ENCODE data around the gene MLXIP. TPM values are rescaled to one million over a fixed set of nuclear protein-coding genes. Genes with fewer than 3 reads are reported as not detected.

Gene MLXIP
- polyA plus RNA-seq, 3 donors: 30.5 to 40.5 (median 35.0) TPM

DNA sequence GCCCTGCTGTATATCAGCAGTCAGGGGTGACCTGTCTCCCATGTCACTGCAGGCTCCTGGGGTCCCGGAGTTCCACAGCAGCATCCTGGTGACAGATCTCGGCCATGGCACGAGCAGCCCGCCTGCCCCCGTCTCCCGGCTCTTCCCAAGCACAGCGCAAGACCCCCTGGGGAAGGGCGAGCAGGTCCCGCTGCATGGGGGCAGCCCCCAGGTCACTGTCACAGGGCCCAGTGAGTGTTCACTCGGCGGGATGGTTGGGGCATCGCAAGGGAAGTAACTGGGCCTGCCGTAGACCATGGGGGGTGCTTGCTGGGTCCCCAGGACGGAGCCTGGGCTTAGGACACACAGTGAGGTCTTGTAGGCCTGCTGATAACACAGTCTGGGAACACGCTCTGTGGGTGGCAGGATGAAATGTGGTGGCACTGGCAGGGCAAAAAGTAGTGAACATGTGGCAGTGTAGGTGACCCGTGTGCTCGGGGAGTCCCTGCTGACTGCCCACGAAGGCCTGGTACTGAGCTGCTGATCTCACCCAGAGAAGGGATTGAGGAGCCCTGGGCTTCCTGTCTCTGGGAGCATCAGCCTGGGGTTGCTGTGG lies 57.0 kb downstream of the MLXIP start:
- DNase-seq (ENCODE audit: extremely low read depth in 1 of 11, low read depth in 9 of 11, low spot score in 4 of 11): no peak

DNA sequence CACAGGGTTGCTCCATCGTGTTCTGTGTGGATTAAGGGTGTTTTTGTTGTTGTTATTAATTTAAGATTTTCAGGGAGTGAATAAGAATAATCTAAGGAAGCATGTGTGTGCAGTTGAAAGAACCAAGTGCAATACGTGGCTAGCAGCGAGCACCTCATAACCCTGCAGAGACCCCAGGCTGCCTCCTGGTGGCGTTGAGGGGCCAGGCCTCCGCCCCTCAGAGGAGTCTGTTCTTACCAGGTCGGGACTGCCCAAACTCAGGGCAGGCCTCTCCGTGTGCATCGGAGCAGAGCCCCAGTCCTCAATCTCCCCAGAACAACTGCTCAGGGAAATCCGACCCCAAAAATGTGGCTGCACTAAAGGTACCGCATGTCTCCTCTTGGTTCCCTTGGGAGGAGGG lies 58.7 kb downstream of the MLXIP start:
- DNase-seq (ENCODE audit: extremely low read depth in 1 of 11, low read depth in 9 of 11, low spot score in 4 of 11): no peak

DNA sequence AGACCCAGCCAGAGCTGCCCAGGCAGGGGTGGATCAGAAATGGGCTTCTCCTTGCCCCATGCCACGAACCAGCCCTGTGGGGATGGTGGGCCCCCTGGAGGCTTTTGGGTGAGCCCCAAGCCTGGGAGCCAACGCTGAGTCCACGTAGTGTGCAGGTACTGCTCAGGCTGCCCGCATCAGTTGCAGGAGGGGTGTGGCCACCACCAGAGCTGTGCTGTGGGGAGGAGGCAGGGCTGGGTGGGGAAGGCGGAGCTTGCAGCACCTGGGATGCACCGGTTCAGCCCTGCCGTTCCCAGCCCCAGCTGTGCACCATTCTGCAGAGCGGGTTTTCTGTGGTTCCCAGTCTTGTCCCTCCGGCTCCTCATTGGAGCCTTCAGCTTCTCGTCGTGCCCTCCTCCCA lies 59.1 kb downstream of the MLXIP start:
- peak in 1 of 11 donors; percentile 16 for DNase-seq (ENCODE audit: extremely low read depth in 1 of 11, low read depth in 9 of 11, low spot score in 4 of 11)

DNA sequence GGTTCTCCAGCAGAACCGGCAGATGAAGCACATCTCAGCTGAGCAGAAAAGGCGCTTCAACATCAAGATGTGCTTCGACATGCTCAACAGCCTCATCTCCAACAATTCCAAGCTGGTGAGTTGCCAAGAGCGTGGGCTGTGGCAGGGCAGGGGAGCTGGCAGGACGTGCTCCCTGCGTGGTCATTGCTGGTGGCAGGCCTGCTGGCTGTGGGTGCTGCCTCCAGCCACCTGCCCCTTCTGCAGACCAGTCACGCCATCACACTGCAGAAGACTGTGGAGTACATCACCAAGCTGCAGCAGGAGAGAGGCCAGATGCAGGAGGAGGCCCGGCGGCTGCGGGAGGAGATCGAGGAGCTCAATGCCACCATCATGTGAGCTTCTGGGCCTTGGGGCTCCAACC lies 59.6 kb downstream of the MLXIP start:
- DNase-seq (ENCODE audit: extremely low read depth in 1 of 11, low read depth in 9 of 11, low spot score in 4 of 11): no peak

DNA sequence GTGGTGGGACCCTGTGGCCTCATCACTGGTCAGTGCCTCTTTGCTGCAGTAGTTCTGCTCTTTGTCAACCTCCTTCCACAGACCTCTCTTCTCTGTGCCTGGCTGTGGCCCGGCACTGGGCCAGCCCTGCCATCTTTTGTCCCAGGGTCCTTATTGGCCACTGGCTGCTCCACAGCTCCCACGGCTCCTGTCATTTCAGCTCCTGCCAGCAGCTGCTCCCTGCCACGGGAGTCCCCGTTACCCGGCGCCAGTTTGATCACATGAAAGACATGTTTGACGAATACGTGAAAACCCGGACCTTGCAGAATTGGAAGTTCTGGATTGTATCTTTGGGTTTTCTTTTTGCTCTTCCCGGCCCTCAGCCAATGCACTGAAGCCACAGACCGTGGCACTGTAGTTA lies 60.1 kb downstream of the MLXIP start:
- no peak for DNase-seq (ENCODE audit: extremely low read depth in 1 of 11, low read depth in 9 of 11, low spot score in 4 of 11)

DNA sequence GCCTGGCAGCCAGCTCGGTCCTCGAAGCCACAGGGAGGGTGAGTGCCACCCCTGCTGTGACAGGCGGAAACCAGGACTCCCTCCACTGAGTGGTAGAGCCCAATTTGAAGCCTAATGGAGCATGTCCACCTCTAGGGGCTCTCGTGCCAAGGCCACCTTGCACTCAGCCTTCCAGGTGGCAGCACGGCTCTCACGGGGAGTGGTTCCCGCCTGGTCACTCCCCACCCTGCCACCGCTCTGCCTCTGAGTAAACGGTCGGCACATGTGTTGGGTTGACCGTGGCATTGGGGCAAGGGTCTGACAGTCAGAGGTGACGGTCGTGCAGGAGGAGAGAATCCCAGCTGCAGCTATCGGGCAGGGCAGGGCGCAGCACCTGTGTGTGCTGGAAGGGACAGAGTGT lies 60.7 kb downstream of the MLXIP start:
- no peak for DNase-seq (ENCODE audit: extremely low read depth in 1 of 11, low read depth in 9 of 11, low spot score in 4 of 11)

DNA sequence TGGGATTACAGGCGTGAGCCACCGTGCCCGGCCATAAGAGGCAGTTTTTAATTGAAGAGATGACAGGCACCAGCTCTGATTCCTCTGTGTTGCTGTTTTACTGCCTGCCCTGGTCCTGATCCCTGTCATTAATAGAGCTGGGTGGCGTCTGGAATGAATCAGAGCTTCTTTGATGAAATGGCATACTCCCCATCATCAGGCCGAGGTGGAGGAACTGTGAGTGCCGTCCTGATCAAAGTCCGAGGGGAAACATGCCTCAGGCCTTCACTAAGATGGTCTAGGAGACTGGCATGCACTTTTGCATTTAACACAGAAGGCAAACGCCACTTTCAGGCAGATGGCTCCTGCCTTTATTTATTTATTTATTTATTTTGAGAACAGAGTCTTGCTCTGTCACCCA lies 61.4 kb downstream of the MLXIP start:
- DNase-seq (ENCODE audit: extremely low read depth in 1 of 11, low read depth in 9 of 11, low spot score in 4 of 11): no peak

DNA sequence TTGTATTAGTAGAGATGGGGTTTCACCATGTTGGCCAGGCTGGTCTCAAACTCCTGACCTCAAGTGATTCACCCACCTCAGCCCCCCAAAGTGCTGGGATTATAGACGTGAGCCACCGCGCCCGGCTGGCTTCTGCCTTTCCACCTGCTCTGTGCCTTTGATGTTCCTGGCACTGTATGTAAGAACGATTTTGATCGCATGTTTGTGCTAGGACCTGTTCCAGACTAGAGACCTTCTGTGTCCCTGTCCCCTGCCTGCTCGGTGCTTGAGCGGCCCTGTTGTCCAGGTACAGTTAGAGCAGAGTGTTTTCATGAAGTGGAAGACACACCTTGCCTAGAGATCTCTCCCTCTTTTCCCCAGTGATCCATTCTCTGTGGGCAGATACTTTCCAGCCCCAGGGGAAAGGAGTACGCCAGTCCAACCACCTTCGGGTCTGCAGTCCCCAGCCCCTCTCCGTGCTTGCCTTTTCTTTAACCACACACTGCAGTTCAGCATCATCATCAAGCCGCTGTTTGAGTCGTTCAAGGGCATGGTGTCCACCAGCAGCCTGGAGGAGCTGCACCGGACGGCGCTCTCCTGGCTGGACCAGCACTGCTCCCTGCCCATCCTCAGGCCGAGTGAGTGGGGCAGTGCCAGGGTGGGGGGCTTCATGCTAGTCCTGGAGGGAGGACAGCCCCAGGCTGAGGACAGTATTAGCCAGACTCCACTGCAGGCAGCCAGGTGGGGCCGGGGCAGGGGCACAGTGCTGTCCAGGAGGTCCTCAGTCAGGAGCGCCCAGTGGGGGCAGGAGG lies 62.1 kb downstream of the MLXIP start:
- DNase-seq (ENCODE audit: extremely low read depth in 1 of 11, low read depth in 9 of 11, low spot score in 4 of 11): no peak

DNA sequence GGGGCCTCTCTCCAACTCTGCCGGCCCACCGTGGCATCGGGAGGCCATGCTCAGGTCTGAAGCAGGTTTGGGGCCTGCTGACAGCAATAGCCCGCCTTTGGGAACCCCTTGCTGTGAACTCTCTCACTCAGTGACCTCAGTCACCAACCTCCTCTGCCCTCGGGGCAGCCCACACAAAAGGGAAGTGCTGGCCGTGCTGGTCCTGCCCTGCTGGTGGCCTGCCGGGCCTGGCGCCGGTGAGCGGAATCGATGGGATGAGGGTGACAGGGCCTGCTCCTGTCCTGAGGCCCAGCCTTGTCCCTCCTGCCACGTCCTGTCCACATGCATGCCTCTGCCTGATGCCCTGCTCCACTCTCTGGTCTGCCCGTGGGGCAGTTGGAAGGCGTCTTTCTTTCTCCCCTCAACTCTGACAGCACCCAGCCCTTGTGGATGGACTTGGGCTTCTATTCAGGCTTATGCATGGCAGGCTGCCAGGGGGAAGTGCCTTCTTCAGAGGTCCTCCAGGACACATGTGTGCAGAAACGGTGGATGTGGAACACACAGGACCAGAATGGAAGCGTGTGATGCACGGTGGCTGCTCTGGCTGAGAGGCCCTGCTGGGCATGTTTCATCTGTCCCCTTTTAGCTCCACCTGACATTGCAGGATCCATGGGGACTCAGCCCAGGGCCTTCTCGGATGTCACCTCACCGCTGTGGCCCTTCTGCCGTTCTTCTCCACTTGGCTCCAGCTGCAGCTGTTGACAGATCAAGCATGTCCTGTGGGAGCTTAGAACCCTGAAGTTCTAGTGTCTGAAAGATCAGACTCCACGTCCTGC lies 63.6 kb downstream of the MLXIP start:
- DNase-seq (ENCODE audit: extremely low read depth in 1 of 11, low read depth in 9 of 11, low spot score in 4 of 11): no peak

DNA sequence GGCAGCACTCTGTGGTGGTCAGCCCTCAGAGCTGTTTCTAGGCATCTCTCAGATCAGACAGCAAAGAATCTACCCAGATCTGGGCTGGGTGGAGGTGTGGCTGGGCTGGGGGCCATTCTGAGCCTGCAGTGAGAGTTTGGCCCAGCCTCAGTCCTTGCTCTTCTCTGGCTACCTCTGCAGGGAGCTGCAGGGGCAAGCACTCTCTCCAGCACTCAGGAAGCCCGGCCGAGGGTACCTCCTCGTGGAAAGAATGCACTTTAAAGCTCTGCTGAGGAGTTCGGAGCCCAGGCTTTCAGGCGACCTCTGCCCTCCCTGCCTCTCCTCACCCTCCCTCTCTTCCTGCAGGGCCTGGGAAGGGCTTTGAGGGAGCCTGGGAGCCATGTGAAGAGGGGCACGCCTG lies 64.3 kb downstream of the MLXIP start:
- no peak for DNase-seq (ENCODE audit: extremely low read depth in 1 of 11, low read depth in 9 of 11, low spot score in 4 of 11)

DNA sequence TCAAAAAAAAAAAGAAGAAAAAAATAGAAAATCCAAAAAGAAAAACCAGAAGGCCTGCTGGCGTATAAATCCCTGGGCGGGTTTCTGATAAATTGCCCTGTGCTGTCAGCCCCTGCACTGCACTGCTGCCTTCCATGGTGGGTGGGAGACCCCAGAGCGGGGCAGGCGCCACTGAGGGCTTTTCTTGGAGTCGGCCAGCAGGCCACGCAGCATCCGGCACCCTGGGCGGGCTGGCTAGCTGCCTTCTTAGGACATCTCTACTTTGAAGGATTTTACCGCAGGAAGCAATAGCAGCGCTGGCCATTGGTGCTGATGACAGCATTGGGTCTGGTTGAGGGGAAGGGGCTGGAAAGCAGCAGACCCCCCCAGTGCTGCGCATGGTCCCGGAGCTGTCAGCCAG lies 66.3 kb downstream of the MLXIP start:
- DNase-seq (ENCODE audit: extremely low read depth in 1 of 11, low read depth in 9 of 11, low spot score in 4 of 11): no peak

DNA sequence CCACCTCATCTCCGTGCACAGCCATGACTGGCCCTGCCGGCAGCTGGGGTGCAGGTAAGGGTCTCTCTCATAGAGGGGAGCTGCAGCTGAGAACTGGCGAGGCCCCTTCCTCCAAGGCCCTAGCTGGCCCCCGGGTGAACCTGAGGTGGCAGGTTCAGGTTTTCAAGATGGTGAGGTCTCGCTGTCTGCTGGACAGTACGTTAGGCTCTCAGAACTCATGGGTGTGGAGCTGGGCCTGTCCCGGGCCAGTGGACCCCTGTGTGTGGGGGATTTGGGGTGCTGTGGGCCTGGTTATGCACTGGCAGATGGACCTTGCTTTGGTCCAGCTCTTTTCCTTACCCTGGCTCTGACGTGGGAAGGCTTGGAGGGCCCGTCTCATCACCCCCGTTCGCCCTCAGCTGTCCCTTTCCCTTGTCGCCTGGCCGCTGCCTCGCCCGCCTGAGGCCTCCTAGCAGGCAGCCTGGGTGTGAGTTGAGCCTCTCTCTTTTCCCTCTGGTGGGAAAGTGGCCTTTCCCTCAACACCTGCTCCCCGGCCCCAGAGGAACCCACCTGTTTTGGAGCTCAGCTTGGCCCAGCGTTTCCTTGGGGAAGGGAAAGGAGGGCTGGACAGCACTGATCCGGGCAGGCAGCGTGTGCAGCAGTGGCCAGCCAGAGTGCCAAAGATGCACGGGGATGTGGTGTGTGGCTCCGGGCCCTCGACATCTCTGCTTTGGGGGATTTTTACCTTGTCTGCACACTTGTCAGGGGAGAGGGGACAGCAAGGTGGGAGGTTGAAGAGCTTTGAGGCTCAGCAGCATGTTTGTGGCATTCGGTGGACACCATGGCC lies 67.2 kb downstream of the MLXIP start:
- no peak for DNase-seq (ENCODE audit: extremely low read depth in 1 of 11, low read depth in 9 of 11, low spot score in 4 of 11)

DNA sequence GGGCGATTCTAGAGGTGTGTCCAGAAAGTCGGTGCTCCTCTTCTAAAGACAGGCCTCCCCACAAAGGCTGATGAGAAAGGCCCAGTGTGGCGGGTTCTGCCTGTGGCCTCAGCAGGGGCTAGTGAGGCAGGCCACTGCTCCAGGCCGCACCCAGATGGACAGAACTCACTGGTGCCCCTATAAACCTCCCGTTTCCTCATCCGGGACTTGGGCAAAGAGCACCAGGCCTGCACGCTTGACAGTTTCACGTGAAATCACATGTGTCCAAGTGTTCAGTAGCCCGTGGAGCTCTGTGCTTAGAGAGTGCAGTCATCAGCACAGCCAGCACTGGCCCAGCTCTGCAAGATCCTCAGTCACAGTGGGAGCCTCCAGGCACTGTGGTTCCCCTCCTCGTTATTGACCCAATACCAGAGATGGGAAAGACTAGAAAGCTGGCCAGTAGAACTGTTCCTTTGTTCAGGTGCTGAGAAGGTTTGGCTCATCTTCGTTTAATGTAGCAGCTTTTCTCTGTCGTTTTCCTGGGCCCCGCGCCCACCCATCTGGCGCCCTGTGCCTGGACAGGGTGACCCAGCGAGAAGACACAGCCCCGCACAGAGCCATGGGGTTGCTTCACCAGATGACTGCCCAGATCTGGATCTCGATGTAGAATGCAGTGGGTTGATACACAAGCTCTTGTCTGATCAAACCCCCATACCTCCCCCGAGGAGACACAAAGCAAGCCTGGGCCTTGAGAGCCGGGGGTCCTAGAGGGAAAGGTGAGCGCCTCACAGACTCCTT lies 69.1 kb downstream of the MLXIP start:
- DNase-seq (ENCODE audit: extremely low read depth in 1 of 11, low read depth in 9 of 11, low spot score in 4 of 11): no peak

DNA sequence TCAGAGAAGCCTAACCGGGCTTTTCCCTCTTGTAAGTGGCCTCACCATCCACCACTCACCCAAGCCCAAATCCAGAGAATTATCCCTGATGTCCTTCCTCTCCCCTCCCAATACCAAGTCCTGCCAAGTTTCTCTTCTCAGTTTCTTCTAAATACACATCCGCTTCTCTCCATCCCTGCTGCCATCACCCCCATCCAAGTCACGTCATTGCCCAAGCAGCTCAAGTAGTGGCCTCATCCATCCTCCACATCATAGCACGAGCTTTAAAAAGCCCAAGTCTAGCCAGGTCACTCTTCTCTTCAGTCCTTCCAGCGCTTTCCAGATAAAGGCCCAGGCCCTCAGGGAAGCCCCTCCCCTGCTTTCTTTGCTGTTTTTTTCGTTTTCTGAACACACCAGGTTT lies 70.1 kb downstream of the MLXIP start:
- no peak for DNase-seq (ENCODE audit: extremely low read depth in 1 of 11, low read depth in 9 of 11, low spot score in 4 of 11)

DNA sequence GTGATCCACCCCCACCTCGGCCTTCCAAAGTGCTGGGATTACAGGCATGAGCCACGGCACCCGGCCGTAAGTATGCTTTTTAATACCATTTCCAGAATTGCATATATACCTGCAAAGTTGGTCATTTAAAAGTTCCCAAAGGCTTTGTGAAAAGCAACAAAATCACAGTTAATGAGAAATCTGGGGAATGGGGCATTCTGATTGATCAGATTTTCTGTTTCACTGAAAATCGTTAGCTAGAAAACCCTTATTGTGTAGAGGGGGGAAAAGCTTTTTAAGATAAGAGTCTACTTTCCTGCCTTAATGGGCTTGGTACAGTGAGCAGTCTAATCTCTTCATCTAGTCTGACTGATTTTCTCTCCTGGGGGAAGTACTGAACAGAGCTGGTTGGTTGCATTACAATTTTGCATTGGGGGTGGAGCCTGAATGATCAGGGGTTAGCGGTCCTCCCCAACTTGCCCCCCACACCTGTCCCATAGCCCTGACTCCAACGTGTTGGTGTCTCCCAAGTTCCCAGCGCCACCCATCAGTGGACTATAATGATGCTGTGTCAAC lies 71.6 kb downstream of the MLXIP start:
- no peak for DNase-seq (ENCODE audit: extremely low read depth in 1 of 11, low read depth in 9 of 11, low spot score in 4 of 11)

DNA sequence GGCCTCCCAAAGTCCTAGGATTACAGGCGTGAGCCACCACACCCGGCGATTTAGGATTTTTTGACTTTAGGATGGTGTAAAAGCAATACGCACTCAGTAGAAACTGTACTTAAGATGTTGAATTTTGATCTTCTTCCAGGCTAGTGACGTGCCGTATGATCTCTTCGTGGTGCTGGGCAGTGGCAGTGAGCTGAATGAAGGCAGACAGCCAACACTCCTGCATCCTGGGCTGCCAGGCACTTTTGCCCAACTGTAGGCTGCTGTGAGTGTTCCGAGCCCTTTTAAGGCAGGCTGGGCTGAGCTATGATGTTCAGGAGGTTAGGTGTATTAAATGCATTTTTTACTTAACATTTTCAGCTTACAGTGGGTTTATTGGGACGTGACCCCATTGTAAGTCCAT lies 74.2 kb downstream of the MLXIP start:
- no peak for DNase-seq (ENCODE audit: extremely low read depth in 1 of 11, low read depth in 9 of 11, low spot score in 4 of 11)

DNA sequence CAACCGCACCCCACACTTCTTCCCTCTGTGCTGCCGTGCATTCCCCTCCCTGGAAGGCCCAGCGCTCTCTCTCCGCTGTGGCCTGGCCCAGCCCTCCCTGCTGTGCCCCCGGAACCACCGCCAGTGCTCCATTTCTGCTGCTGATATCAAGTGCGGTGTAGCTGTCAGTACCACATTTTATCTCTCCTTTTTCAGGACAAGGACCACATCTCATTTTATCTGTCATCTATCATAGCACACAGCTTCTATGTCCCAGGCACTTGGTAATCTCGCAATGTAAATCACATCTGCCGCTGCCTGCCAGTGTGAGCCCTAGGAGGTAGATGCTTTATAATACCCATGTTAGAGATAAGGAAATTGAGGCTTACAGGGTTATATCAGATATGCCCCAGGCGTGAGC lies 77.1 kb downstream of the MLXIP start:
- DNase-seq (ENCODE audit: extremely low read depth in 1 of 11, low read depth in 9 of 11, low spot score in 4 of 11): no peak

DNA sequence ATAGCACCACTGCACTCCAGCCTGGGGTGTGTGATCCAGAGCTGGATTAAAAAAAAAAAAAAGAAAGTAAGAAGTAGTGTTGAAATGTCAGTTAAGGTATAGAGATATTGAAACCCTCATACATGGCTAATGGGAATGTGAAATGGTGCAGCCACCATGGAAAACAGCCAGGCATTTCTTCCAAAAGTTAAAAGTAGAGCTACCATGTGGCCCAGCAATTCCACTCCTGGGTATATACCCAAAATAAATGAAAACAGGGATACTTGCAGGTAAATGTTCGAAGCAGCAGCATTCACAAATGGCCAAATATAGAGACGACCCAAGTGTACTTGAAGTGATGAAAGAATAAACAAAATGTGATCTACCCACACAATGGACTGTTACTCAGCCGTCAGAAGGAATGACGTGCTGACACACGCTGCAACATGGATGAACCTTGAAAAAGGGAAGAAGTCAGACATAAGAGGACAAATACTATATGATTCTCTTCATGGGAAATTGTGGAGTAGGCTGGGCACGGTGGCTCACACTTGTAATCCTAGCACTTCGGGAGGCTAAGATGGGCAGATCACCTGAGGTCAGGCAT lies 80.2 kb downstream of the MLXIP start:
- no peak for DNase-seq (ENCODE audit: extremely low read depth in 1 of 11, low read depth in 9 of 11, low spot score in 4 of 11)
